ENCODE measurements around the gene EFNA1.

- TF ChIP-seq EZH2phosphoT487 (IDR thresholded peaks at IDR 0.05; ENCODE audit: borderline replicate concordance, low read length) (no peak), CTCF (IDR thresholded peaks at IDR 0.05; ENCODE audit: low read depth, low read length, poor library complexity, severe bottlenecking) (no peak)
Observed at GRCh38 chr1:155175927-155176371, 48.3 kb downstream of the EFNA1 start.
